ENCODE data around the gene SLC10A6. TPM values are rescaled to one million over a fixed set of nuclear protein-coding genes. Genes with fewer than 3 reads are reported as not detected.

SLC10A6 gene
- polyA plus RNA-seq, 1 donor from 2014 or later = not detected

DNA sequence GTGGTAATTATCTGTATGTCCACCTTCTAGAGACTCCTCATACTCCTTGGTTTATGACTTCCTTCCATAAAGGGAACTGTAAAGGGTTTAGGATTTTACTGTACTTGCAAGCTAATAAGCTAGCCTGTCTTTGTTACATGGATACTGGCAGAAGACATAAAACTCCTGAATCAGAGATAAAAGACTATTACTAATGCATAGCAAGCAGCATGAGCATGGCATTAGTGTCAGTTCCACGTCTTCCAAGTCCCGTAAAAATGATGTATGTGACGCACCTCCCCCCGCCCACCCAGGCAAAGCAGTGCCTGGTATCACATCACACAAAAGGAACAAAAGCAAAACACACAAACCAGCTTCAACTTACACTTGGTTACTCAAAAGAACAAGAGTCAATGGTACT is 71.0 kb downstream of the SLC10A6 start:
- no peak for TF ChIP-seq REST (IDR thresholded peaks at IDR 0.05; ENCODE audit: borderline replicate concordance)
- TF ChIP-seq MXI1 (conservative IDR thresholded peaks at IDR 0.05; ENCODE audit: poor library complexity, severe bottlenecking) = no peak
- TF ChIP-seq EP300 (conservative IDR thresholded peaks at IDR 0.05; ENCODE audit: poor library complexity, severe bottlenecking) = peak; percentile 63
- TF ChIP-seq POLR2AphosphoS5 (IDR thresholded peaks at IDR 0.05) = peak; percentile 33
- TF ChIP-seq RAD21 (conservative IDR thresholded peaks at IDR 0.05) = no peak
- no peaks in the 10 kb centered on the region for H3K79me2 ChIP-seq (replicated peaks; ENCODE audit: insufficient read depth, low read length)
- H3K27me3 ChIP-seq (ENCODE audit: insufficient read depth, low read depth, low read length) = no peaks in the 10 kb centered on the region
- H3K4me2 ChIP-seq (ENCODE audit: low read length) = no peak overlapping the region
- H3K36me3 ChIP-seq (ENCODE audit: insufficient read depth, low read length) = no peaks in the 10 kb centered on the region
- no peak overlapping the region for H3K9ac ChIP-seq (ENCODE audit: low read length)
- H3K27ac ChIP-seq (ENCODE audit: low read length) = peak overlapping the region; percentile 61
- H3K9me3 ChIP-seq (ENCODE audit: low read length) = no peaks in the 10 kb centered on the region
- H3K9me2 ChIP-seq (ENCODE audit: insufficient read depth, low read length) = no peaks in the 10 kb centered on the region
- H4K20me1 ChIP-seq (ENCODE audit: insufficient read depth) = no peaks in the 10 kb centered on the region
- no peak overlapping the region for H3K4me3 ChIP-seq (ENCODE audit: low read length)
- no peak overlapping the region for H2AFZ ChIP-seq (ENCODE audit: low read depth, low read length)
- no peaks in the 10 kb centered on the region for H3F3A ChIP-seq (ENCODE audit: insufficient read depth, low read length, poor library complexity, severe bottlenecking)

DNA sequence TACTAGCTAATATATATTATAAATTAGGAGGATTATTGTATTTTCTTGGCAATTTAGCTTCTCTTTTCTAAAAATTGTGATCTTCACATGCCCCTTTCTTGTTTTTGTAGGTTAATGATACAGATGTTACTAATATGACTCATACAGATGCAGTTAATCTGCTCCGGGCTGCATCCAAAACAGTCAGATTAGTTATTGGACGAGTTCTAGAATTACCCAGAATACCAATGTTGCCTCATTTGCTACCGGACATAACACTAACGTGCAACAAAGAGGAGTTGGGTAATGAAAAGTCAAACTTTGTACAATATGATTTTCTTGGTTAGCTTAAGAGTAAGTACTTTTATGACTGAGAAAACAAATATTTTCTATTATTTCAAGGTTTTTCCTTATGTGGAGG is 74.1 kb downstream of the SLC10A6 start:
- no peaks in the 10 kb centered on the region for H3K27me3 ChIP-seq (ENCODE audit: insufficient read depth, low read depth, low read length)
- H3K79me2 ChIP-seq (replicated peaks; ENCODE audit: insufficient read depth, low read length) = no peaks in the 10 kb centered on the region
- TF ChIP-seq MXI1 (conservative IDR thresholded peaks at IDR 0.05; ENCODE audit: poor library complexity, severe bottlenecking) (no peak), TAF1 (IDR thresholded peaks at IDR 0.05; ENCODE audit: low read depth) (no peak), EZH2 (IDR thresholded peaks at IDR 0.05; ENCODE audit: borderline replicate concordance, insufficient read depth, low read length, poor library complexity, severe bottlenecking) (no peak), POLR2AphosphoS5 (IDR thresholded peaks at IDR 0.05) (no peak), SMC3 (conservative IDR thresholded peaks at IDR 0.05; ENCODE audit: poor library complexity) (no peak), REST (IDR thresholded peaks at IDR 0.05; ENCODE audit: borderline replicate concordance) (no peak), RAD21 (conservative IDR thresholded peaks at IDR 0.05) (no peak), EP300 (conservative IDR thresholded peaks at IDR 0.05; ENCODE audit: poor library complexity, severe bottlenecking) (no peak)
- TF ChIP-seq, protein P1, sequence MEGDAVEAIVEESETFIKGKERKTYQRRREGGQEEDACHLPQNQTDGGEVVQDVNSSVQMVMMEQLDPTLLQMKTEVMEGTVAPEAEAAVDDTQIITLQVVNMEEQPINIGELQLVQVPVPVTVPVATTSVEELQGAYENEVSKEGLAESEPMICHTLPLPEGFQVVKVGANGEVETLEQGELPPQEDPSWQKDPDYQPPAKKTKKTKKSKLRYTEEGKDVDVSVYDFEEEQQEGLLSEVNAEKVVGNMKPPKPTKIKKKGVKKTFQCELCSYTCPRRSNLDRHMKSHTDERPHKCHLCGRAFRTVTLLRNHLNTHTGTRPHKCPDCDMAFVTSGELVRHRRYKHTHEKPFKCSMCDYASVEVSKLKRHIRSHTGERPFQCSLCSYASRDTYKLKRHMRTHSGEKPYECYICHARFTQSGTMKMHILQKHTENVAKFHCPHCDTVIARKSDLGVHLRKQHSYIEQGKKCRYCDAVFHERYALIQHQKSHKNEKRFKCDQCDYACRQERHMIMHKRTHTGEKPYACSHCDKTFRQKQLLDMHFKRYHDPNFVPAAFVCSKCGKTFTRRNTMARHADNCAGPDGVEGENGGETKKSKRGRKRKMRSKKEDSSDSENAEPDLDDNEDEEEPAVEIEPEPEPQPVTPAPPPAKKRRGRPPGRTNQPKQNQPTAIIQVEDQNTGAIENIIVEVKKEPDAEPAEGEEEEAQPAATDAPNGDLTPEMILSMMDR (IDR thresholded peaks at IDR 0.05; ENCODE audit: poor library complexity, severe bottlenecking) = no peak
- H2AFZ ChIP-seq (ENCODE audit: low read depth, low read length) = no peak overlapping the region
- H3K36me3 ChIP-seq (ENCODE audit: insufficient read depth, low read length) = no peaks in the 10 kb centered on the region
- H3K27ac ChIP-seq (ENCODE audit: low read length) = no peak overlapping the region
- H3K9ac ChIP-seq (ENCODE audit: low read length) = no peak overlapping the region
- no peaks in the 10 kb centered on the region for H3F3A ChIP-seq (ENCODE audit: insufficient read depth, low read length, poor library complexity, severe bottlenecking)
- H3K9me3 ChIP-seq (ENCODE audit: low read length) = no peaks in the 10 kb centered on the region
- H3K4me2 ChIP-seq (ENCODE audit: low read length) = no peak overlapping the region
- no peaks in the 10 kb centered on the region for H3K9me2 ChIP-seq (ENCODE audit: insufficient read depth, low read length)
- H3K4me3 ChIP-seq (ENCODE audit: low read length) = no peak overlapping the region
- H4K20me1 ChIP-seq (ENCODE audit: insufficient read depth) = no peaks in the 10 kb centered on the region

Other genes starting within 250 kb of the SLC10A6 start
- gene C4orf36, start 43.0 kb upstream of the SLC10A6 start, polyA plus RNA-seq = 1.5 and 2.0 TPM in 2 replicates
- gene AFF1, start 85.6 kb upstream of the SLC10A6 start, polyA plus RNA-seq = 0.63 and 0.94 TPM in 2 replicates